ENCODE results near the gene CTU1.

DNA sequence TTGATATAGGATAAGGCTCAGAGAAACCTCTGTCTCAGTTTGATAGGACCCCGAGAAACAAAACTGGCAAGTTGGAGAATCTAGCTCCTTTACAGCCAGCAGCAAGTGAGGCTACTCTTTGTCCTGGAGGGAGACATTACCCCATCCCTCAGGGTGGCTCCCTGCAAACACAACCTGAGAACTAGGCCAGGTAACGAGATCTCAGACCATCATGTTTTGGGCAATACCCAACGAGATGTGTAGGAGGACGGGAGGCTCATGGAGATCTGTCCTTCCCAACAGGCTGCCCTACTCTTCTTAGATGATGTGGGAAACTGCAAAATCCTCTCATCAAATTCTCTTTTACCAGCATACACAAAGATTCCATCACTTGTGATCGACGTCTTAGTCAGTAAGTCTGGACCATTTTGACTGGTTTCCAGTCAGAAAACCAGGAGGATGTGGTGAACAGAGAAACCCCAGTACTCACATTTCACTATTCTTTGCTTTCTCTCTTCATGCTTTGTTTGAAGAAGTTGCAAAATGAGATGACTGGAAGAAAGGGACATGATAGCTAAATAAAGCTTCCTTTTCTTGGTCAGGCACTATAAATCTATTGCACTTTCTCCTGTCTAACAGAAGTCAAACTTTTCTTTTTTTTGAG is 6.0 kb upstream of the CTU1 start:
- TF ChIP-seq, protein P1, sequence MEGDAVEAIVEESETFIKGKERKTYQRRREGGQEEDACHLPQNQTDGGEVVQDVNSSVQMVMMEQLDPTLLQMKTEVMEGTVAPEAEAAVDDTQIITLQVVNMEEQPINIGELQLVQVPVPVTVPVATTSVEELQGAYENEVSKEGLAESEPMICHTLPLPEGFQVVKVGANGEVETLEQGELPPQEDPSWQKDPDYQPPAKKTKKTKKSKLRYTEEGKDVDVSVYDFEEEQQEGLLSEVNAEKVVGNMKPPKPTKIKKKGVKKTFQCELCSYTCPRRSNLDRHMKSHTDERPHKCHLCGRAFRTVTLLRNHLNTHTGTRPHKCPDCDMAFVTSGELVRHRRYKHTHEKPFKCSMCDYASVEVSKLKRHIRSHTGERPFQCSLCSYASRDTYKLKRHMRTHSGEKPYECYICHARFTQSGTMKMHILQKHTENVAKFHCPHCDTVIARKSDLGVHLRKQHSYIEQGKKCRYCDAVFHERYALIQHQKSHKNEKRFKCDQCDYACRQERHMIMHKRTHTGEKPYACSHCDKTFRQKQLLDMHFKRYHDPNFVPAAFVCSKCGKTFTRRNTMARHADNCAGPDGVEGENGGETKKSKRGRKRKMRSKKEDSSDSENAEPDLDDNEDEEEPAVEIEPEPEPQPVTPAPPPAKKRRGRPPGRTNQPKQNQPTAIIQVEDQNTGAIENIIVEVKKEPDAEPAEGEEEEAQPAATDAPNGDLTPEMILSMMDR (IDR thresholded peaks at IDR 0.05): no peak
- TF ChIP-seq POLR2A (IDR thresholded peaks at IDR 0.05): no peak

Data from lower leg skin (tissue), 3 donors.